CD14-positive monocyte (primary cell): ENCODE measurements around the gene G6PC2. TPM values are rescaled to one million over a fixed set of nuclear protein-coding genes. Genes with fewer than 3 reads are reported as not detected.

Experiments used
- DNase-seq, 3 donors: peaks; one replicate each; pipeline ENCODE4 v3.0.0-alpha.2; 2011 to 2022
- H2AFZ ChIP-seq: 2 replicates; pipeline ENCODE4 v1.6.0; 2012; ENCODE audit warnings: mild to moderate bottlenecking, low read depth, low read length, inconsistent platforms; ENCODE audit not compliant: insufficient read depth, poor library complexity, severe bottlenecking
- H3K27ac ChIP-seq, 2 donors: 1 replicate in 1 of 2; 2 replicates in 1 of 2; pipeline ENCODE4 v1.5.1; 2012 to 2013; ENCODE audit warnings: low read length in 2 of 2, control low read depth in 1 of 2, inconsistent platforms in 1 of 2, low read depth in 1 of 2, mild to moderate bottlenecking in 1 of 2
- H3K27me3 ChIP-seq, 2 donors: one replicate each; pipeline versions ENCODE4 v1.6.0 to v1.6.1; 2011 to 2013; ENCODE audit warnings: low read length in 2 of 2; ENCODE audit not compliant: control insufficient read depth in 2 of 2, insufficient read depth in 2 of 2
- H3K36me3 ChIP-seq, 2 donors: replicated peaks in 1 of 2; 1 replicate in 1 of 2; 2 replicates in 1 of 2; pipeline versions ENCODE4 v1.5.1 to v1.6.1; 2012 to 2013; ENCODE audit warnings: low read length in 2 of 2, control low read depth in 1 of 2, inconsistent platforms in 1 of 2, mild to moderate bottlenecking in 1 of 2; ENCODE audit not compliant: insufficient read depth in 2 of 2, control insufficient read depth in 1 of 2
- H3K4me1 ChIP-seq, 2 donors: 1 replicate in 1 of 2; 2 replicates in 1 of 2; pipeline versions ENCODE4 v1.5.1 to v1.6.1; 2012 to 2013; ENCODE audit warnings: low read length in 2 of 2, control low read depth in 1 of 2, inconsistent platforms in 1 of 2, mild to moderate bottlenecking in 1 of 2, moderate library complexity in 1 of 2; ENCODE audit not compliant: insufficient read depth in 2 of 2, control insufficient read depth in 1 of 2
- H3K4me2 ChIP-seq: replicated peaks from 2 replicates; pipeline ENCODE3; 2012; ENCODE audit warnings: low read length, moderate library complexity, mild to moderate bottlenecking; ENCODE audit not compliant: poor library complexity, severe bottlenecking; ENCODE audit errors: extremely low read depth
- H3K4me3 ChIP-seq, 3 experiments: fragments of 200-600 bp in 1 of 3; sonication (generic) in 1 of 3; replicated peaks in 1 of 3; 1 replicate in 2 of 3; 2 replicates in 1 of 3; pipeline ENCODE4 v1.5.1; 2011 to 2013; ENCODE audit warnings: low read length in 3 of 3, mild to moderate bottlenecking in 3 of 3, control low read depth in 2 of 3, low read depth in 2 of 3, inconsistent platforms in 1 of 3, moderate library complexity in 1 of 3
- H3K79me2 ChIP-seq: 2 replicates; pipeline ENCODE4 v1.6.0; 2012; ENCODE audit warnings: mild to moderate bottlenecking, control low read depth, inconsistent platforms, low read length, moderate library complexity; ENCODE audit not compliant: insufficient read depth
- H3K9ac ChIP-seq: 2 replicates; pipeline ENCODE4 v1.6.0; 2017; ENCODE audit warnings: low read length, mild to moderate bottlenecking; ENCODE audit not compliant: insufficient read depth, poor library complexity, severe bottlenecking
- H3K9me3 ChIP-seq, 2 donors: replicated peaks in 1 of 2; 1 replicate in 1 of 2; 2 replicates in 1 of 2; pipeline versions ENCODE4 v1.5.1 to v1.6.1; 2012 to 2013; ENCODE audit warnings: low read length in 2 of 2, control low read depth in 1 of 2; ENCODE audit not compliant: control insufficient read depth in 1 of 2, insufficient read depth in 1 of 2
- H4K20me1 ChIP-seq: 2 replicates; pipeline ENCODE4 v1.6.0; 2012; ENCODE audit warnings: mild to moderate bottlenecking, low read length, control low read depth, moderate library complexity; ENCODE audit not compliant: insufficient read depth
- H3K27ac Mint-ChIP-seq, 7 donors: one replicate each; pipeline ENCODE4 v1.8.0; 2020; ENCODE audit warnings: mild to moderate bottlenecking in 7 of 7, mixed read lengths in 7 of 7, moderate library complexity in 6 of 7, inconsistent platforms in 2 of 7
- H3K27me3 Mint-ChIP-seq, 3 donors: one replicate each; pipeline ENCODE4 v1.8.0; 2021 to 2022; ENCODE audit warnings: low read depth in 3 of 3, mild to moderate bottlenecking in 3 of 3, mixed read lengths in 3 of 3, moderate library complexity in 3 of 3, inconsistent platforms in 1 of 3
- H3K36me3 Mint-ChIP-seq, 2 donors: one replicate each; pipeline ENCODE4 v1.8.0; 2020; ENCODE audit warnings: mixed read lengths in 2 of 2, inconsistent platforms in 1 of 2, mild to moderate bottlenecking in 1 of 2
- H3K4me1 Mint-ChIP-seq: one replicate; pipeline ENCODE4 v1.8.0; 2020; ENCODE audit warnings: mild to moderate bottlenecking, mixed read lengths
- H3K4me3 Mint-ChIP-seq, 2 donors: one replicate each; pipeline ENCODE4 v1.8.0; 2020; ENCODE audit warnings: mild to moderate bottlenecking in 2 of 2, mixed read lengths in 2 of 2, moderate library complexity in 1 of 2
- H3K9me3 Mint-ChIP-seq, 7 donors: one replicate each; pipeline ENCODE4 v1.8.0; 2020 to 2022; ENCODE audit warnings: mixed read lengths in 7 of 7, mild to moderate bottlenecking in 6 of 7, moderate library complexity in 6 of 7, inconsistent platforms in 2 of 7
- WGBS: methylation state at CpG from one replicate; pipeline ENCODE4 v1.1.5; 2013; ENCODE audit warnings: missing lambda C conversion rate; ENCODE audit not compliant: insufficient coverage; 5-methylcytosine and 5-hydroxymethylcytosine counted together
- intact Hi-C, 2 donors: fragments of 100-400 bp; cut with micrococcal nuclease; formaldehyde crosslinking; loops; one replicate each; pipeline versions ENCODE4 v1.15.0 to v1.15.1; 2023
- polyA plus RNA-seq, 3 donors: library from polyadenylated mRNA; depleted of rRNA in 1 of 3; unstranded in 2 of 3; stranded (reverse) in 1 of 3; fragments of 300-500 nt in 2 of 3; fragments of >200 nt in 1 of 3; fragmentation: Illumina TruSeq in 2 of 3; gene quantifications; 1 replicate in 2 of 3; 2 replicates in 1 of 3; pipeline ENCODE4 v1.2.3, GENCODE V29; 2012 to 2021
- TF ChIP-seq, protein P1 (sequence below): fragments of 200-600 bp; IDR thresholded peaks from one replicate; pipeline ENCODE4 v1.8.0; 2022; ENCODE audit warnings: antibody characterized with exemption, mild to moderate bottlenecking

Gene G6PC2
- polyA plus RNA-seq, 3 donors = not detected

DNA sequence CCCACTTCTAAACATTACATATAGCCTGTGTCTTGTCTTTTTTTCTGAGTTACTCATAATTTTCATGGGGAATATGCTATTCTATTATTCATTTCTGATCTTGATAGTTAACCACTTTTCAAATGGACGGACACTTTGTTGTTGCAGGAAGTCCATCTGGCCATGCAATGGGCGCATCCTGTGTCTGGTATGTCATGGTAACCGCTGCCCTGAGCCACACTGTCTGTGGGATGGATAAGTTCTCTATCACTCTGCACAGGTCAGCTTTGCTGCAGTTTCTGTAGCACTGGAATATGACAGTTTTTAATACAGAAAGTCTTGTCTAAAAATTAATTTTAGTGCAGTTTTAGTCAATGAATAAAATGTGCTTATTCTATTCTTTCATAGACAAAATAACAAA lies 3.3 kb downstream of the G6PC2 start:
- TF ChIP-seq, protein P1, sequence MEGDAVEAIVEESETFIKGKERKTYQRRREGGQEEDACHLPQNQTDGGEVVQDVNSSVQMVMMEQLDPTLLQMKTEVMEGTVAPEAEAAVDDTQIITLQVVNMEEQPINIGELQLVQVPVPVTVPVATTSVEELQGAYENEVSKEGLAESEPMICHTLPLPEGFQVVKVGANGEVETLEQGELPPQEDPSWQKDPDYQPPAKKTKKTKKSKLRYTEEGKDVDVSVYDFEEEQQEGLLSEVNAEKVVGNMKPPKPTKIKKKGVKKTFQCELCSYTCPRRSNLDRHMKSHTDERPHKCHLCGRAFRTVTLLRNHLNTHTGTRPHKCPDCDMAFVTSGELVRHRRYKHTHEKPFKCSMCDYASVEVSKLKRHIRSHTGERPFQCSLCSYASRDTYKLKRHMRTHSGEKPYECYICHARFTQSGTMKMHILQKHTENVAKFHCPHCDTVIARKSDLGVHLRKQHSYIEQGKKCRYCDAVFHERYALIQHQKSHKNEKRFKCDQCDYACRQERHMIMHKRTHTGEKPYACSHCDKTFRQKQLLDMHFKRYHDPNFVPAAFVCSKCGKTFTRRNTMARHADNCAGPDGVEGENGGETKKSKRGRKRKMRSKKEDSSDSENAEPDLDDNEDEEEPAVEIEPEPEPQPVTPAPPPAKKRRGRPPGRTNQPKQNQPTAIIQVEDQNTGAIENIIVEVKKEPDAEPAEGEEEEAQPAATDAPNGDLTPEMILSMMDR = no peak
- WGBS = no CpG with 5 or more reads among the region's 3 CpGs
- peaks cover 0 to 2% (median 0%) of the 10 kb centered on the region in 3 donors for H3K27me3 Mint-ChIP-seq
- H3K4me1 ChIP-seq = no peaks in the 10 kb centered on the region
- no peaks in the 10 kb centered on the region for H3K36me3 Mint-ChIP-seq
- intact Hi-C loops = no loop called here
- H4K20me1 ChIP-seq = no peaks in the 10 kb centered on the region
- no peak overlapping the region for H3K4me2 ChIP-seq
- H3K9me3 ChIP-seq = no peaks in the 10 kb centered on the region
- H3K36me3 ChIP-seq = no peaks in the 10 kb centered on the region
- H3K27ac ChIP-seq = no peak overlapping the region
- H3K4me1 Mint-ChIP-seq = no peaks in the 10 kb centered on the region
- no peak overlapping the region for H3K4me3 Mint-ChIP-seq
- H3K9me3 Mint-ChIP-seq = no peaks in the 10 kb centered on the region
- H3K27me3 ChIP-seq = no peaks in the 10 kb centered on the region
- H3K79me2 ChIP-seq = no peaks in the 10 kb centered on the region
- H3K9ac ChIP-seq = no peak overlapping the region
- DNase-seq = no peak
- H3K4me3 ChIP-seq = no peak overlapping the region
- H3K27ac Mint-ChIP-seq = no peak overlapping the region
- H2AFZ ChIP-seq = no peak overlapping the region

DNA sequence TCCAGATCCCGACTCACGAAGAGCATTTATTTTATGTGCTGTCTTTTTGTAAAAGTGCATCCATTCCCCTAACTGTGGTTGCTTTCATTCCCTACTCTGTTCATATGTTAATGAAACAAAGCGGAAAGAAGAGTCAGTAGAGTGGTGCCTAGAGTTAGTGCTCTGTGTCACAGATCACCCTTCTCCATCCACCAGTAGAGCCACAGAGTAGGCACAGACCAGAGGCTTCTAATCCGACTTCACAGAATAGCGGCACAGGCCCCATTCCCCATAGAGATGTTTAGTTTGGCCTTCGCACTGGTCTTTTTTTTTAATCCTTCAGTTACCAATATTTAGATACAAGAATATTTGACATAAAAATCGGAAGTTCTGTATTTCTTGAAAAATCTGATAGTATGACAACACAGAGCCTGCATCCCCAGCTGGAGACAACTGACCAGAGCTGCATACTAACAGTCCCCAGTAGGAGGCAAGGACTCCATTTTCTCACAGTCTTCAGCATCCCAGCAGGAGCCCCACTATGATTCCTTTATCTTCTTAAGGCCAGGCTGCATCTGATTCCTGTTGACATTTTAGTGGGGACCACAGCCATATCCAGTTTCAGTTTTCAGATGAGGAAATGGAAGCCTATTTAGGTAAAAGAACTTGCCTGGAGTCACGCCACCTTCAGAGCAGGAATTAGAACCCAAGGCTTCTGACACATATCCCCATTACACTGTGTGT lies 7.0 kb downstream of the G6PC2 start:
- no peak overlapping the region for H3K4me2 ChIP-seq
- no peaks in the 10 kb centered on the region for H3K9me3 ChIP-seq
- Mint-ChIP-seq H3K27ac (peak overlapping the region in 1 of 7 donors; percentile 5), H3K4me1 (peaks cover 9% of the 10 kb centered on the region), H3K27me3 (peaks cover 6 to 13% (median 6%) of the 10 kb centered on the region in 3 donors), H3K9me3 (peaks cover 0 to 2% (median 0%) of the 10 kb centered on the region in 7 donors), H3K4me3 (no peak overlapping the region), H3K36me3 (no peaks in the 10 kb centered on the region)
- no peaks in the 10 kb centered on the region for H3K36me3 ChIP-seq
- no peaks in the 10 kb centered on the region for H3K79me2 ChIP-seq
- TF ChIP-seq, protein P1 = no peak
- H3K4me3 ChIP-seq = no peak overlapping the region
- H3K27me3 ChIP-seq = peaks cover 2 to 3% of the 10 kb centered on the region in 2 donors
- no peak overlapping the region for H2AFZ ChIP-seq
- intact Hi-C loops = no loop called here
- no peak for DNase-seq
- peaks cover 4 to 5% of the 10 kb centered on the region in 2 donors for H3K4me1 ChIP-seq
- no peaks in the 10 kb centered on the region for H4K20me1 ChIP-seq
- H3K9ac ChIP-seq = no peak overlapping the region
- no peak overlapping the region for H3K27ac ChIP-seq
- no CpG with 5 or more reads among the region's 8 CpGs for WGBS
